Bronchial epithelial cell (primary cell): ENCODE measurements around the gene CCNG2. TPM values are rescaled to one million over a fixed set of nuclear protein-coding genes. Genes with fewer than 3 reads are reported as not detected.

ENCODE experiments used
- DNase-seq: peaks from one replicate; pipeline ENCODE4 v3.0.0-alpha.2; 2010; ENCODE audit warnings: low read depth
- FAIRE-seq: peaks from 2 replicates; lab custom pipeline; 2011; peaks lifted over from hg19 to GRCh38; lab: Jason Lieb, UNC
- H3K27me3 ChIP-seq: 2 replicates; pipeline ENCODE4 v1.5.1; 2011; ENCODE audit warnings: low read length; ENCODE audit not compliant: control insufficient read depth, insufficient read depth
- H3K36me3 ChIP-seq: 2 replicates; pipeline ENCODE4 v1.5.1; 2011; ENCODE audit warnings: low read length; ENCODE audit not compliant: control insufficient read depth, insufficient read depth
- H3K4me3 ChIP-seq: 2 replicates; pipeline ENCODE4 v1.5.1; 2011; ENCODE audit warnings: mild to moderate bottlenecking, low read depth, low read length, control low read depth
- total RNA-seq: library from RNA; depleted of rRNA; stranded (reverse); fragments of >200 nt; gene quantifications from 2 replicates; pipeline ENCODE4 v1.2.1, GENCODE V29; 2014
- TF ChIP-seq, protein P1 (sequence below): IDR thresholded peaks from 2 replicates; pipeline ENCODE4 v1.5.1; 2011; ENCODE audit warnings: mild to moderate bottlenecking, moderate library complexity, low read length, control low read depth, inconsistent platforms; ENCODE audit not compliant: insufficient read depth, severe bottlenecking

CCNG2 gene
- total RNA-seq, 1 donor from 2014 or later = 18.7 TPM

DNA sequence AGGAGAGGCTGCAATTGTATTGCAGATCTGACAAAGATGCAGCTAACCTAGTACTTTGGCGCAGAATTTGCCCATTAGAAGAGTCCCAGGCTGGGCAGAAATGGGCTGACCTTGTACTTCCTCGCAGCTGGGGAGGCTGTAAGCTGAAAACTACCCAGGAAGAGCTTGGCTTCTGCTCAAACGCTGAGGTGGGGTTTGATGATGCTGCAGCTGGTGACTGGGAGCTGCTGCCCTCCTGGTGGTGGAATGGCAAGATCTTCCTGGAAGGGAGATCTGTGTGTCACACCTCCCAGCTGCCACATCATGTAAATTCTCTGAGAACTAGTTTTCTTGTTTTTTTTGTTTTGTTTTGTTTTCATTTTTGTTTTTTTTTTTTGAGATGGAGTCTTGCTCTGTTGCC lies 17.4 kb downstream of the CCNG2 start:
- TF ChIP-seq, protein P1, sequence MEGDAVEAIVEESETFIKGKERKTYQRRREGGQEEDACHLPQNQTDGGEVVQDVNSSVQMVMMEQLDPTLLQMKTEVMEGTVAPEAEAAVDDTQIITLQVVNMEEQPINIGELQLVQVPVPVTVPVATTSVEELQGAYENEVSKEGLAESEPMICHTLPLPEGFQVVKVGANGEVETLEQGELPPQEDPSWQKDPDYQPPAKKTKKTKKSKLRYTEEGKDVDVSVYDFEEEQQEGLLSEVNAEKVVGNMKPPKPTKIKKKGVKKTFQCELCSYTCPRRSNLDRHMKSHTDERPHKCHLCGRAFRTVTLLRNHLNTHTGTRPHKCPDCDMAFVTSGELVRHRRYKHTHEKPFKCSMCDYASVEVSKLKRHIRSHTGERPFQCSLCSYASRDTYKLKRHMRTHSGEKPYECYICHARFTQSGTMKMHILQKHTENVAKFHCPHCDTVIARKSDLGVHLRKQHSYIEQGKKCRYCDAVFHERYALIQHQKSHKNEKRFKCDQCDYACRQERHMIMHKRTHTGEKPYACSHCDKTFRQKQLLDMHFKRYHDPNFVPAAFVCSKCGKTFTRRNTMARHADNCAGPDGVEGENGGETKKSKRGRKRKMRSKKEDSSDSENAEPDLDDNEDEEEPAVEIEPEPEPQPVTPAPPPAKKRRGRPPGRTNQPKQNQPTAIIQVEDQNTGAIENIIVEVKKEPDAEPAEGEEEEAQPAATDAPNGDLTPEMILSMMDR = no peak
- H3K4me3 ChIP-seq = no peak overlapping the region
- DNase-seq (no peak), FAIRE-seq (no peak)
- H3K36me3 ChIP-seq = peaks cover 1% of the 10 kb centered on the region
- no peaks in the 10 kb centered on the region for H3K27me3 ChIP-seq

DNA sequence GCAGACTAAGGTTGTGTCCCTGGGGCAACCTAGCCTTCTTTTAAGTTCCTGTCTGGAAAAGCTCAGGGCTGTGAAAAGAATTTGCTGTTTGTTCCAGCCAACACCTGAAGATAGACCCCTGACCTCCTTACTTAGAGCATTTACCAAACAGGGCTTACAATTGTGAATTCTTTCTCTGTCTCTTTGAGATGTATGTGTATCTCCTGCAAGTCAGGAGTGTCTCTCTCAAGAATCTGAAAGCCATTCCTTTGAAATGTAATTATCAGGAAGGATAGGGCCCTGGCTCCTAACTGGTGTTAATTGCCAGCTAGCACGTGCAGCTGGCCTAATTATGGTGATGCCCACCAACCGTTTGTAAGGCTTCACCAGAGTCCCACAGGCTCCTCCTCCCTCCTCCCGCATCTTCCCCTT lies 18.2 kb downstream of the CCNG2 start:
- TF ChIP-seq, protein P1 = no peak
- no peak for FAIRE-seq
- DNase-seq = no peak
- H3K4me3 ChIP-seq = no peak overlapping the region
- H3K27me3 ChIP-seq = no peaks in the 10 kb centered on the region
- no peaks in the 10 kb centered on the region for H3K36me3 ChIP-seq

DNA sequence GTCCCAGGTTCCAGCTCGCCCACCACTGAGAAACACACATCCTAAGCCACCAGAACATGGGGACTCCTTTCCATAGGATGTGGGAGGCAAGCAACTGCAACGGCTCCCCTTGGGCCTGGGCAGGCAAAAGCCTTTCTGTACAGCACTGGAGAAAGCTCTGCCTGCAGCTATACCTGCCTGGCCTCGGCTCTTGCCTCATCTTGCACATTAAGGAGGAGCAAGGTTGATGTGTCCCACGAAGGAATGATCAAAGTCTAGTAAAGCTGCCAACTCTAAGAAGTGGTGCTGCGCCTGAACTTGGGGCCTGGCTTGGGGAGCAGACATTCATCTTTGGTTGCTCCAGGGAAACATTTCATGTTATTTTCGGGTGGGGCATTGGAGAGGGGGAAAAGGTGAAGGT lies 19.6 kb downstream of the CCNG2 start:
- H3K36me3 ChIP-seq = no peaks in the 10 kb centered on the region
- DNase-seq (peak; percentile 44), FAIRE-seq (no peak)
- no peak overlapping the region for H3K4me3 ChIP-seq
- TF ChIP-seq, protein P1 = no peak
- no peaks in the 10 kb centered on the region for H3K27me3 ChIP-seq

DNA sequence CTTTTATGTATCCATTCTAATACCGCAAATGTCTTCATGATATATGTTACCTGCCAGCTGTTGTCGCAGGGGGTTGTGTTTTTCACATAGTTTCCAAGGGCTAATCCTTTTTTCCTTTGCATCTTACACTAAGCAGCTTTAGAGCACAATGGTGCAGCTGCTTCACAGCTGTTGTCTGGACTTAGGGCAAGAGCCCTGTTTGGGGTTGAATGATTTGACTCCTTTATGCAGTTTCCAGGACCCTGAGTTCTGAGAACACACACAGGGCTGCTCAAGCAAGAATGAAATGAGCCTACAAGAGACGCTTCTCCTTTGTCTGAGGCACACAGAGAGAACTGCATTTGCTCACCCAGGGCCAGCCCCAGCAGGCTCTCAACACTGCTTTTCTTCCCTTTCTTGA lies 20.2 kb downstream of the CCNG2 start:
- FAIRE-seq = no peak

DNA sequence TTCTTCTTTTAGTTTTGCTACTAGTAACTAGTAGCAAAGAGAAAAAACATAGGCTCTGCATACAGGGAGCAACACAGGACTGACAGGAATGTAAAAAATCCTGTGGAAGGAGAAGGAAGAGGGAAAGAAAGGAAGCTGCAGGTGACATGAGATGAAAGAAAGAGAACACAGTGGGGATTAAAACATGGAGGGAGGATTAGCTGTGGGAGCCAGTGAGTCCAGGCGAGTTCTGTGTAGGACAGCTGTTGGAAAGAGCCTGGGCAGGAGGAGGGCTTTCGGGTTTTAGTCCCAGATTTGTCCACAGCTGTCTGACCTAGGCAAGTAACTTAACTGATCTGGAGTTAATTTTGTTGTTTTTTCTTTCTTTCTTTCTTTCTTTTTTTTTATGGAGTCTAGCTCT lies 21.6 kb downstream of the CCNG2 start:
- no peak for FAIRE-seq

More for the DNA sequence above, 20.2 kb downstream of the CCNG2 start:
- no peaks in the 10 kb centered on the region for H3K27me3 ChIP-seq
- H3K4me3 ChIP-seq = no peak overlapping the region
- TF ChIP-seq, protein P1 = no peak
- no peaks in the 10 kb centered on the region for H3K36me3 ChIP-seq
- DNase-seq = no peak

More for the DNA sequence above, 21.6 kb downstream of the CCNG2 start:
- TF ChIP-seq, protein P1 = no peak
- H3K36me3 ChIP-seq = no peaks in the 10 kb centered on the region
- no peak overlapping the region for H3K4me3 ChIP-seq
- no peaks in the 10 kb centered on the region for H3K27me3 ChIP-seq
- DNase-seq = no peak
